HG02759 (cell line): ENCODE data around the gene SFPQ.
"Not testable (repeated sequence)": the region's sequence is repeated elsewhere in the genome, so short reads cannot be mapped to it uniquely, and the experiment has no call there.

Experiments used
- ATAC-seq: cut with Tn5 transposase; IDR thresholded peaks from one replicate; pipeline ENCODE4 v1.9.1; 2021; ENCODE audit warnings: mild to moderate bottlenecking, moderate library complexity; ENCODE audit not compliant: unreplicated experiment

Gene SFPQ

DNA sequence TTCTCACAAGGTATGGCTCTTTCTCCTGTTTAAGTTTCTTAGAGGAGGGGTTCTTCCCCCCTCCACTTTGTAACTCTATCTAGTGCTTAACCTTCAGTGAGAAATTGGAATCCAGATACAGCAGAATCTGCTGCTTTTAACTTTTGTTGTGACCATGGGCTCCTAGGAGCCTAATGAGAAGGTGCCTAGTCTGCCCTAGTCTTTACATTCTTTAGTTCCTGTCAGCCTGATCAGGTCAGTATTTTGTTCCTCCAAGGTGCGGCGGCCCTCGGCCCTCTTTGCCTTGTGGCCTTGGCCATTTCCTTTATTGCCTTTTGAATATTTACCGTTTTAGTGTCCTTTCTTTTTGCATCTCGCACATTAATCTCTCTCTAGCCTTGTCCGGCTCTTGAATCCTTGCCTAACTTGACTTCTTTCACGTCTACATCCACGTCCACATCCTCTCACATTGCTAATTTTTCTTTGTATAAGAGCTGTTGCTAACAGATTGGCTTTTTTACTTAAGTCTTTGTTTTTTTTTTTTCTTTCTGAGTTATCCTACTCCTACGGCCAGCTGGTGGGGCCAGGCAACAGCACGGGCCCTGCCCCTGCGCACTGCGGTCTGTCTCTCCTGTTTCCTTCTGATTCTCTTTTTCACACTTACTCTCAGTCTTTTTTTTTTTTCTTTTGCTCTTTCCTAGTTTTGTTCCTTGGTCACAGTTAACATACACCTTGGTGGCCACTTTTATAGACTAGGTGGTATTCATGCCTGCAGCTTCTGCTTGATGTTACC lies 49.0 kb downstream of the SFPQ start:
- no peak for ATAC-seq

DNA sequence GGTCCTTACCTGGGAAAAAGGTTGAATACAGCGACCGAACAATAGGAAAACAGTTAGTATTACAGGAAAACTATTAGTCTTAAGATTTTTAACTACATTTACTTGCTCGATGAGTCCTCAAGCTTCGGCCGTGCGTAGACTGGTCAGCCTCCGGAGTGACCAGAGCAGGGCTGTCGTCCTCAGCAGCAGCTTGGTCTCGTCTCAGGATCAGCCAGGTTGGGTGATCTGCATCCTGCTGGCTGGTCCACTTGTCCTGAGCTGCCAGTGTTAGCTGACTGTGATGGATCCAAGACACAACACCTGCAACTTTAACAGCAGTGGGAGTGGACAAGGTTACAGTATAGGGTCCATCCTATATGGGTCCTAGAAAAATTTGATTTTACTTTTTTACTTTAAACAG lies 50.2 kb downstream of the SFPQ start:
- not testable (repeated sequence) for ATAC-seq

DNA sequence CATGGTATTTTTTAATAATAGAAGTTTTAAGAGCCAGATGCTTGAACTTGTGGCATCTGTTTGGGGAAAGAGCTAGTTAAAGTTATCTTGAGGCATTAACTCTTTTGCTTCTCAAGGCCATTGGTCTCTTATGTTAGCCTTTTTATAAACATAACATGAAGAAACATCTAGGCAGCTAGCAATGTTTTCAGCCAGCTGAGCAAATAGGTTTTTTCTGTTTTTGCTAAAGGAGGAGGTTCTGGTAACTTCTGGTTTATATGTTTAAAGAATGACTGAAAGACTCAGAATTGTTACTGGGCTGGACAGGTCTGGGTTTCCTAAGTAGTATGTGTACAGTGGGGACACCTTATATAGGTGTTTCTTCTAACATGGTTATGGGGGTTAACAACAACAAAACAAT lies 50.7 kb downstream of the SFPQ start:
- not testable (repeated sequence) for ATAC-seq

DNA sequence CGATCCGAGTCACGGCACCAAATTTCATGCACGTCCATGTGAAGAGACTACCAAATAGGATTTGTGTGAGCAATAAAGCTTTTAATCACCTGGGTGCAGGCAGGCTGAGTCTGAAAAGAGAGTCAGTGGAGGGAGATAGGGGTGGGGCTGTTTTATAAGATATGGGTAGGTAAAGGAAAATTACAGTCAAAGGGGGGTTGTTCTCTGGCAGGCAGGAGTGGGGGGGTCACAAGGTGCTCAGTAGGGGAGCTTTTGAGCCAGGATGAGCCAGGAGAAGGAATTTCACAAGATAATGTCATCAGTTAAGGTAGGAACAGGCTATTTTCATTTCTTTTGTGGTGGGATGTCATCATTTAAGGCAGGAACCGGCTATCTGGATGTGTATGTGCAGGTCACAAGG lies 55.4 kb downstream of the SFPQ start:
- ATAC-seq = not testable (repeated sequence)

DNA sequence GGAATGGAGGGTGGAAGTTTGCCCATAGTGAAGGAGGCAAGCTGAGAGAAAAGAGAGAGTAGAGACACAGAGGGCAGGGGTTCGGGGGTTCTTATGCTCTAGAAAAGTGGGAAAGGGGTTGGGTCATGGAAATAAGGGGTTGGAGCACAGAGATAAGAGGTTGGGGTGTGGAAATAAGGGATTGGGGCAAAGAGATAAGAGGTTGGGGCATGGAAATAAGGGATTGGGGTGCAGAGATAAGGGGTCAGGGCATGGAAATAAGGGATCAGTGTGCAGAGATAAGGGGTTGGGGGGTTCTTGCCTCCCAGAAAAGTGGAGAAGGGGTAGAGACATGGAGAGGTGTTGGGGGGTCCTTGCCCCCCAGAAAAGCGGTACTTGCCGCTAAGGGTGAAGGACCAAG lies 56.2 kb downstream of the SFPQ start:
- no peak for ATAC-seq
